H9 (cell line): ENCODE data around the gene SCN8A. TPM values are rescaled to one million over a fixed set of nuclear protein-coding genes. Genes with fewer than 3 reads are reported as not detected.

ENCODE experiments used
- DNase-seq: peaks from one replicate; pipeline ENCODE4 v3.0.0-alpha.2; 2017
- H2AFZ ChIP-seq: one replicate; pipeline ENCODE4 v1.6.1; 2013; ENCODE audit warnings: mild to moderate bottlenecking, low read length, control low read depth, moderate library complexity
- H2AK5ac ChIP-seq: 2 replicates; pipeline ENCODE4 v1.6.1; 2013; ENCODE audit warnings: low read length, control low read depth, mixed read lengths; ENCODE audit not compliant: insufficient read length
- H2BK120ac ChIP-seq: one replicate; pipeline ENCODE4 v1.6.1; 2013; ENCODE audit warnings: low read depth, mild to moderate bottlenecking, low read length, control low read depth, inconsistent platforms; ENCODE audit not compliant: poor library complexity, severe bottlenecking
- H2BK12ac ChIP-seq: 2 replicates; pipeline ENCODE4 v1.6.1; 2013; ENCODE audit warnings: low read length, control low read depth, mixed read lengths, low read depth; ENCODE audit not compliant: insufficient read length
- H2BK15ac ChIP-seq: 2 replicates; pipeline ENCODE4 v1.6.1; 2013; ENCODE audit warnings: low read depth, low read length, control low read depth
- H2BK20ac ChIP-seq: one replicate; pipeline ENCODE4 v1.6.1; 2013; ENCODE audit warnings: low read depth, mild to moderate bottlenecking, low read length, control low read depth, inconsistent platforms; ENCODE audit not compliant: poor library complexity, severe bottlenecking
- H2BK5ac ChIP-seq: 2 replicates; pipeline ENCODE4 v1.6.1; 2013; ENCODE audit warnings: low read length, control low read depth, mixed read lengths; ENCODE audit not compliant: insufficient read length
- H3K14ac ChIP-seq: 2 replicates; pipeline ENCODE4 v1.6.1; 2013; ENCODE audit warnings: low read length, control low read depth; ENCODE audit not compliant: insufficient read depth
- H3K18ac ChIP-seq: 2 replicates; pipeline ENCODE4 v1.6.1; 2013; ENCODE audit warnings: low read depth, mild to moderate bottlenecking, mixed read lengths, low read length, control low read depth; ENCODE audit not compliant: insufficient read length
- H3K23ac ChIP-seq: 2 replicates; pipeline ENCODE4 v1.6.1; 2013; ENCODE audit warnings: low read length, control low read depth, mixed read lengths, low read depth; ENCODE audit not compliant: insufficient read length
- H3K23me2 ChIP-seq: 2 replicates; pipeline ENCODE4 v1.6.1; 2013; ENCODE audit warnings: low read depth, mild to moderate bottlenecking, mixed read lengths, low read length, control low read depth; ENCODE audit not compliant: insufficient read length, poor library complexity, severe bottlenecking
- H3K27ac ChIP-seq: 2 replicates; pipeline ENCODE4 v1.5.1; 2013; ENCODE audit warnings: low read length, control low read depth, mixed read lengths, low read depth; ENCODE audit not compliant: insufficient read length
- H3K27me3 ChIP-seq: 2 replicates; pipeline ENCODE4 v1.6.1; 2013; ENCODE audit warnings: low read length, control low read depth, inconsistent platforms; ENCODE audit not compliant: insufficient read depth
- H3K4ac ChIP-seq: 2 replicates; pipeline ENCODE4 v1.6.1; 2013; ENCODE audit warnings: low read depth, mild to moderate bottlenecking, control low read depth, inconsistent platforms, low read length, moderate library complexity
- H3K4me1 ChIP-seq: 2 replicates; pipeline ENCODE4 v1.6.1; 2013; ENCODE audit warnings: low read length, control low read depth, inconsistent platforms; ENCODE audit not compliant: insufficient read depth
- H3K4me2 ChIP-seq: 2 replicates; pipeline ENCODE4 v1.6.1; 2013; ENCODE audit warnings: low read length, control low read depth, mixed read lengths; ENCODE audit not compliant: insufficient read length, insufficient read depth
- H3K56ac ChIP-seq: 2 replicates; pipeline ENCODE4 v1.6.1; 2013; ENCODE audit warnings: low read depth, mild to moderate bottlenecking, mixed read lengths, low read length, control low read depth; ENCODE audit not compliant: insufficient read length
- H3K79me1 ChIP-seq: 2 replicates; pipeline ENCODE4 v1.6.1; 2013; ENCODE audit warnings: low read depth, mild to moderate bottlenecking, moderate library complexity, low read length, control low read depth, inconsistent platforms; ENCODE audit not compliant: insufficient read depth, poor library complexity, severe bottlenecking
- H3K79me2 ChIP-seq: 2 replicates; pipeline ENCODE4 v1.6.1; 2013; ENCODE audit warnings: low read length, control low read depth, inconsistent platforms; ENCODE audit not compliant: insufficient read depth
- H3K9ac ChIP-seq: 2 replicates; pipeline ENCODE4 v1.6.1; 2013; ENCODE audit warnings: low read length, control low read depth, mixed read lengths; ENCODE audit not compliant: insufficient read length; ENCODE audit errors: extremely low read depth
- H3K9me3 ChIP-seq: one replicate; pipeline ENCODE4 v1.6.1; 2013; ENCODE audit warnings: low read depth, low read length, inconsistent platforms; ENCODE audit not compliant: control insufficient read depth
- H3T11ph ChIP-seq: one replicate; pipeline ENCODE4 v1.6.1; 2013; ENCODE audit warnings: mild to moderate bottlenecking, low read length, control low read depth, inconsistent platforms
- H4K20me1 ChIP-seq: one replicate; pipeline ENCODE4 v1.6.1; 2013; ENCODE audit not compliant: control insufficient read depth, insufficient read length, insufficient read depth
- H4K5ac ChIP-seq: 2 replicates; pipeline ENCODE4 v1.6.1; 2013; ENCODE audit warnings: low read depth, mild to moderate bottlenecking, mixed read lengths, low read length, control low read depth; ENCODE audit not compliant: insufficient read length
- H4K8ac ChIP-seq: replicated peaks from 2 replicates; pipeline ENCODE4 v1.6.1; 2013; ENCODE audit warnings: low read length, control low read depth, mixed read lengths, low read depth; ENCODE audit not compliant: insufficient read length
- H4K91ac ChIP-seq: 2 replicates; pipeline ENCODE4 v1.6.1; 2013; ENCODE audit warnings: low read depth, mild to moderate bottlenecking, moderate library complexity, mixed read lengths, low read length, control low read depth; ENCODE audit not compliant: insufficient read length
- H3K27ac Mint-ChIP-seq, 3 experiments: 2 replicates in 2 of 3; 3 replicates in 1 of 3; pipeline ENCODE4 v1.8.0; 2020 to 2021; ENCODE audit warnings: mixed read lengths in 3 of 3, mild to moderate bottlenecking in 1 of 3, moderate library complexity in 1 of 3
- H3K27me3 Mint-ChIP-seq: 2 replicates; pipeline ENCODE4 v1.8.0; 2021; ENCODE audit warnings: low read depth, mild to moderate bottlenecking, moderate library complexity, mixed read lengths
- H3K36me3 Mint-ChIP-seq, 3 experiments: 2 replicates in 2 of 3; 3 replicates in 1 of 3; pipeline ENCODE4 v1.8.0; 2020 to 2021; ENCODE audit warnings: low read depth in 3 of 3, mixed read lengths in 3 of 3; ENCODE audit not compliant: insufficient read depth in 1 of 3
- H3K4me1 Mint-ChIP-seq, 2 experiments: 2 replicates each; pipeline ENCODE4 v1.8.0; 2020; ENCODE audit warnings: mixed read lengths in 2 of 2
- H3K4me3 Mint-ChIP-seq, 2 experiments: 2 replicates in 1 of 2; 3 replicates in 1 of 2; pipeline ENCODE4 v1.8.0; 2020 to 2021; ENCODE audit warnings: mild to moderate bottlenecking in 2 of 2, mixed read lengths in 2 of 2, moderate library complexity in 1 of 2
- H3K9me3 Mint-ChIP-seq, 2 experiments: 2 replicates in 1 of 2; 3 replicates in 1 of 2; pipeline ENCODE4 v1.8.0; 2020; ENCODE audit warnings: mild to moderate bottlenecking in 2 of 2, mixed read lengths in 2 of 2, moderate library complexity in 1 of 2
- WGBS: extraction: QIAGEN DNeasy Blood & Tissue Kit; methylation state at CpG from one replicate; pipeline ENCODE4 v1.1.7; 2013; ENCODE audit warnings: missing lambda C conversion rate, low lambda C conversion rate, mixed read lengths; ENCODE audit not compliant: insufficient read length; ENCODE audit errors: extremely low coverage; 5-methylcytosine and 5-hydroxymethylcytosine counted together
- total RNA-seq: library from RNA; stranded (reverse); gene quantifications from 2 replicates; pipeline ENCODE4 v1.2.1, GENCODE V29; 2021
- TF ChIP-seq, protein P1 (sequence below): fragments of 200-600 bp; sonication (generic); conservative IDR thresholded peaks from 3 replicates; pipeline ENCODE4 v1.8.0; 2021; ENCODE audit warnings: antibody characterized with exemption, mild to moderate bottlenecking

The SCN8A gene
- total RNA-seq, 1 experiment from 2014 or later = 15.2 TPM

DNA sequence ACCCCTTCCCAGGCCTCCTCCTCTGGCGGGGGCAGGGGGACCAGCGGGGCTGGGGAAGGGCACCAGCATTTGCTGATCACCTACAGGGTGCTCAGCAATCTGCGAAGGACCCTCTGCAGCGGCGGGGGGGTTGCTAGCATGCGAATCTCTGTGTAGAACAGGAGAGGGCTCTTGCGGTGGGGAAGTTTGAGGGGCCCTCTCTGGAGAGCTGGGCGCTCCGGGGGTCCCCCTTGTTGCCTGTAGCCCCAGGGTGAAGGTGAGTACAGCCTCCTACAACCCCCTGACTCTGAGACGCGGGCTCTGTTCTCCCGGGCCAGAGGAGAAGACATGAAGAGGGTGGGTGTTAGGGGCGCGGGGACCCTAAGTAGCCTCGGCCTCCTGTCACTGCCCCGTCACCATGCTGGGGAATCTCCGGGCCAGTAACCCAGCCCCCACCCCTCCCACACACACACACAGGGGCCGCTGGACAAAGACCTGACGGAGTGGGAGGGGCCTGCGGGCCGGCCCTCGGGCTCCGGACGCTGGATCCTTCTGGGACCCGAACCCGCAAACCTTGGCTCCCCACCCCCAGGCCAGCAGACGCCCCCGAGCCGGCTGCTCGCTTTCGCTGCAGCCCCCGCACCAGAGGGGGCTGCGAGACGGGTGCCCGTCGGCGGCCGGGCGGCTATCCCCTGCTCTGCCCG, 256.8 kb downstream of the SCN8A start:
- Histone ChIP-seq H3K4ac (no peak overlapping the region), H3K4me2 (peak overlapping the region; percentile 77), H2AFZ (no peak overlapping the region), H3K14ac (no peak overlapping the region), H2BK15ac (no peak overlapping the region), H3K23me2 (peaks cover 20% of the 10 kb centered on the region), H4K20me1 (no peaks in the 10 kb centered on the region), H3K79me1 (no peaks in the 10 kb centered on the region), H3K27me3 (peaks cover 20% of the 10 kb centered on the region; the same call in 1 of the 2 replicates), H4K91ac (no peak overlapping the region), H2BK120ac (no peak overlapping the region), H3K23ac (no peak overlapping the region), H4K5ac (no peak overlapping the region), H3K27ac (no peak overlapping the region), H2AK5ac (no peak overlapping the region), H2BK20ac (no peak overlapping the region), H3K4me1 (no peaks in the 10 kb centered on the region; the same call in 1 of the 2 replicates), H2BK12ac (no peak overlapping the region), H3K18ac (no peak overlapping the region), H3K9ac (no peak overlapping the region), H3K9me3 (no peaks in the 10 kb centered on the region), H3K56ac (no peak overlapping the region), H3K79me2 (no peaks in the 10 kb centered on the region), H2BK5ac (no peak overlapping the region), H3T11ph (no peak overlapping the region), H4K8ac (no peak overlapping the region)
- Mint-ChIP-seq H3K4me1 (peaks cover 44 to 62% of the 10 kb centered on the region in 2 experiments), H3K9me3 (no peaks in the 10 kb centered on the region), H3K36me3 (peaks cover 0 to 14% (median 9%) of the 10 kb centered on the region in 3 experiments; a peak in 4 of 7 replicates), H3K4me3 (peak overlapping the region; percentile 73 to 87), H3K27ac (no peak overlapping the region), H3K27me3 (peaks cover 62% of the 10 kb centered on the region)
- TF ChIP-seq, protein P1, sequence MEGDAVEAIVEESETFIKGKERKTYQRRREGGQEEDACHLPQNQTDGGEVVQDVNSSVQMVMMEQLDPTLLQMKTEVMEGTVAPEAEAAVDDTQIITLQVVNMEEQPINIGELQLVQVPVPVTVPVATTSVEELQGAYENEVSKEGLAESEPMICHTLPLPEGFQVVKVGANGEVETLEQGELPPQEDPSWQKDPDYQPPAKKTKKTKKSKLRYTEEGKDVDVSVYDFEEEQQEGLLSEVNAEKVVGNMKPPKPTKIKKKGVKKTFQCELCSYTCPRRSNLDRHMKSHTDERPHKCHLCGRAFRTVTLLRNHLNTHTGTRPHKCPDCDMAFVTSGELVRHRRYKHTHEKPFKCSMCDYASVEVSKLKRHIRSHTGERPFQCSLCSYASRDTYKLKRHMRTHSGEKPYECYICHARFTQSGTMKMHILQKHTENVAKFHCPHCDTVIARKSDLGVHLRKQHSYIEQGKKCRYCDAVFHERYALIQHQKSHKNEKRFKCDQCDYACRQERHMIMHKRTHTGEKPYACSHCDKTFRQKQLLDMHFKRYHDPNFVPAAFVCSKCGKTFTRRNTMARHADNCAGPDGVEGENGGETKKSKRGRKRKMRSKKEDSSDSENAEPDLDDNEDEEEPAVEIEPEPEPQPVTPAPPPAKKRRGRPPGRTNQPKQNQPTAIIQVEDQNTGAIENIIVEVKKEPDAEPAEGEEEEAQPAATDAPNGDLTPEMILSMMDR = no peak
- WGBS = no CpG with 5 or more reads among the region's 40 CpGs
- DNase-seq = peak; percentile 76
